Panc1 (cell line): Measurements from ENCODE around the gene SETD7. TPM values are rescaled to one million over a fixed set of nuclear protein-coding genes. Genes with fewer than 3 reads are reported as not detected.

Experiments used
- ATAC-seq: fragments of 200-7000 bp; cut with Tn5 transposase; 2 replicates; pipeline ENCODE4 v1.9.1; 2020; ENCODE audit warnings: mild to moderate bottlenecking, moderate library complexity
- BruUV-seq: library from RNA; stranded (reverse); fragments of 400-500 nt; replicated peaks from 2 replicates; lab custom pipeline; 2021; lab: Mats Ljungman, UMichigan
- CTCF ChIA-PET: fragments of 300-600 bp; sonication (Branson Sonifier 250); formaldehyde crosslinking; loops from one replicate; lab custom pipeline; 2022; ENCODE audit warnings: antibody characterized with exemption; lab: Charles Lee
- POLR2A ChIA-PET: fragments of 300-600 bp; sonication (Branson Sonifier 250); formaldehyde crosslinking; loops from one replicate; lab custom pipeline; 2022; ENCODE audit warnings: antibody characterized with exemption; lab: Charles Lee
- DNase-seq: peaks from one replicate; pipeline ENCODE4 v3.0.0-alpha.2; 2010; ENCODE audit warnings: low read depth, low spot score
- H3K27ac ChIP-seq: 2 replicates; pipeline ENCODE4 v1.5.1; 2011; ENCODE audit warnings: mild to moderate bottlenecking, low read length, inconsistent platforms
- H3K27me3 ChIP-seq: fragments of 200-500 bp; sonication (Bioruptor generic); 2 replicates; pipeline ENCODE4 v1.6.0; 2014; ENCODE audit warnings: low read length, inconsistent platforms; ENCODE audit not compliant: control insufficient read depth, insufficient read depth
- H3K36me3 ChIP-seq: fragments of 200-500 bp; sonication (Bioruptor generic); 2 replicates; pipeline ENCODE4 v1.5.1; 2014; ENCODE audit warnings: inconsistent platforms, mild to moderate bottlenecking, low read length, moderate library complexity; ENCODE audit not compliant: control insufficient read depth, insufficient read depth
- H3K4me1 ChIP-seq: 2 replicates; pipeline ENCODE4 v1.5.1; 2011; ENCODE audit warnings: inconsistent platforms, mild to moderate bottlenecking, low read length, moderate library complexity; ENCODE audit not compliant: control insufficient read depth, insufficient read depth
- H3K4me3 ChIP-seq, 2 experiments: 2 replicates each; pipeline ENCODE4 v1.5.1; 2011 to 2012; ENCODE audit warnings: low read depth in 2 of 2, low read length in 2 of 2, mild to moderate bottlenecking in 2 of 2, inconsistent platforms in 1 of 2, moderate library complexity in 1 of 2
- H3K9me3 ChIP-seq: fragments of 200-500 bp; sonication (Bioruptor generic); 2 replicates; pipeline ENCODE4 v1.5.1; 2014; ENCODE audit warnings: low read depth, mild to moderate bottlenecking, inconsistent platforms, low read length, moderate library complexity; ENCODE audit not compliant: control insufficient read depth, insufficient read depth
- CTCF ChIP-seq: fragments of 450-650 bp; IDR thresholded peaks from 2 replicates; pipeline ENCODE4 v1.5.1; 2017; ENCODE audit warnings: mild to moderate bottlenecking
- POLR2AphosphoS5 ChIP-seq: IDR thresholded peaks from 2 replicates; pipeline ENCODE4 v1.6.1; 2012; ENCODE audit warnings: mild to moderate bottlenecking, low read depth, low read length, moderate library complexity
- REST ChIP-seq, 2 experiments: IDR thresholded peaks; 2 replicates each; pipeline ENCODE4 v1.6.1; 2011 to 2012; ENCODE audit warnings: low read depth in 2 of 2, control low read depth in 1 of 2, low read length in 1 of 2, mild to moderate bottlenecking in 1 of 2, moderate library complexity in 1 of 2; ENCODE audit not compliant: insufficient read depth in 1 of 2
- SIN3A ChIP-seq: IDR thresholded peaks from 2 replicates; pipeline ENCODE4 v1.6.1; 2012; ENCODE audit warnings: low read depth, mild to moderate bottlenecking, low read length, moderate library complexity, borderline replicate concordance; ENCODE audit not compliant: insufficient read depth
- TCF7L2 ChIP-seq: IDR thresholded peaks from 2 replicates; pipeline ENCODE4 v1.6.1; 2011; ENCODE audit warnings: mild to moderate bottlenecking, low read depth, low read length, inconsistent platforms
- in situ Hi-C: cut with HindIII; loops from 2 replicates; pipeline ENCODE4 v1.10.0; 2016; ENCODE audit warnings: low sequenced_read_pairs, low pct_unique_long_range_greater_than_20kb
- intact Hi-C: fragments of 100-400 bp; cut with micrococcal nuclease; formaldehyde crosslinking; loops from one replicate; pipeline ENCODE4 v1.10.0; 2022; ENCODE audit not compliant: unreplicated experiment
- total RNA-seq: library from RNA; stranded (reverse); gene quantifications from one replicate; pipeline ENCODE4 v1.2.1, GENCODE V29; 2021; ENCODE audit not compliant: unreplicated experiment

SETD7 gene
- total RNA-seq, 1 experiment from 2014 or later = 24.8 TPM

- no peak overlapping the region for H3K27ac ChIP-seq
- no peak for ATAC-seq
- ChIA-PET CTCF (no interaction called here), POLR2A (no interaction called here)
- DNase-seq = no peak
- in situ Hi-C loops = no loop called here
- H3K4me3 ChIP-seq = no peak overlapping the region
- H3K36me3 ChIP-seq = no peaks in the 10 kb centered on the region
- no peaks in the 10 kb centered on the region for H3K9me3 ChIP-seq
- H3K27me3 ChIP-seq = no peaks in the 10 kb centered on the region
- BruUV-seq = no TSS peak
- intact Hi-C loops = no loop called here
- H3K4me1 ChIP-seq = no peaks in the 10 kb centered on the region
- TF ChIP-seq POLR2AphosphoS5 (no peak), REST (IDR thresholded peaks at IDR 0.05; ENCODE audit: insufficient read depth in 1 of 2, low read depth in 2 of 2, low read length in 1 of 2) (no peak), SIN3A (no peak), CTCF (no peak), TCF7L2 (no peak)
Observed at GRCh38 chr4:139581096-139581495, 25.1 kb upstream of the SETD7 start.

GRCh38 chr4:139576219-139576618 is 20.2 kb upstream of the SETD7 start:
- TF ChIP-seq POLR2AphosphoS5 (no peak), CTCF (no peak), SIN3A (no peak), TCF7L2 (no peak), REST (IDR thresholded peaks at IDR 0.05; ENCODE audit: insufficient read depth in 1 of 2, low read depth in 2 of 2, low read length in 1 of 2) (no peak)
- DNase-seq = no peak
- no peak for ATAC-seq
- no peaks in the 10 kb centered on the region for H3K36me3 ChIP-seq
- in situ Hi-C loops = no loop called here
- H3K4me3 ChIP-seq = no peak overlapping the region
- CTCF ChIA-PET = no interaction called here
- no peaks in the 10 kb centered on the region for H3K4me1 ChIP-seq
- intact Hi-C loops = no loop called here
- H3K27me3 ChIP-seq = no peaks in the 10 kb centered on the region
- POLR2A ChIA-PET = no interaction called here
- no peaks in the 10 kb centered on the region for H3K9me3 ChIP-seq
- BruUV-seq = no TSS peak
- no peak overlapping the region for H3K27ac ChIP-seq
